Endothelial cell of umbilical vein (primary cell): ENCODE results near the gene PTGS1. TPM values are rescaled to one million over a fixed set of nuclear protein-coding genes. Genes with fewer than 3 reads are reported as not detected.

Experiments used
- BruUV-seq: library from RNA; stranded (reverse); fragments of 400-500 nt; replicated peaks from 2 replicates; lab custom pipeline; 2021; lab: Mats Ljungman, UMichigan
- CTCF ChIA-PET: fragments of 300-600, 350-600 bp; sonication (Branson Sonifier 250); formaldehyde crosslinking; loops from one replicate; lab custom pipeline; 2021; ENCODE audit warnings: antibody characterized with exemption, inconsistent platforms; lab: Charles Lee
- POLR2A ChIA-PET: fragments of 300-600, 350-600 bp; sonication (Branson Sonifier 250); formaldehyde crosslinking; loops from one replicate; lab custom pipeline; 2021; ENCODE audit warnings: antibody characterized with exemption, inconsistent platforms; lab: Charles Lee
- DNase-seq: peaks from one replicate; pipeline ENCODE4 v3.0.0-alpha.2; 2011; ENCODE audit warnings: low read depth, low spot score
- FAIRE-seq: peaks from 2 replicates; lab custom pipeline; 2011; peaks lifted over from hg19 to GRCh38; lab: Jason Lieb, UNC
- H2AFZ ChIP-seq: 2 replicates; pipeline ENCODE4 v1.6.0; 2012; ENCODE audit warnings: low read depth, low read length, control low read depth, inconsistent platforms
- H3K27ac ChIP-seq: 2 replicates; pipeline ENCODE4 v1.5.1; 2011; ENCODE audit warnings: low read depth, mild to moderate bottlenecking, control low read depth, low read length, moderate library complexity; ENCODE audit not compliant: insufficient read depth
- H3K27me3 ChIP-seq, 2 experiments: 2 replicates each; pipeline versions ENCODE4 v1.6.0 to v1.6.1; 2011; ENCODE audit warnings: low read length in 2 of 2, mixed read lengths in 1 of 2; ENCODE audit not compliant: control insufficient read depth in 2 of 2, insufficient read depth in 2 of 2
- H3K36me3 ChIP-seq, 2 experiments: 2 replicates in 1 of 2; 3 replicates in 1 of 2; pipeline ENCODE4 v1.5.1; 2011; ENCODE audit warnings: low read length in 2 of 2, mild to moderate bottlenecking in 1 of 2, moderate library complexity in 1 of 2; ENCODE audit not compliant: control insufficient read depth in 2 of 2, insufficient read depth in 2 of 2; ENCODE audit errors: extremely low read depth in 1 of 2
- H3K4me1 ChIP-seq: 3 replicates; pipeline ENCODE4 v1.5.1; 2011; ENCODE audit warnings: mild to moderate bottlenecking, low read length; ENCODE audit not compliant: control insufficient read depth, insufficient read depth; ENCODE audit errors: extremely low read depth
- H3K4me2 ChIP-seq: 2 replicates; pipeline ENCODE4 v1.6.1; 2011; ENCODE audit warnings: low read length, control low read depth, mixed read lengths; ENCODE audit not compliant: insufficient read depth
- H3K4me3 ChIP-seq, 3 experiments: fragments of 200-600 bp in 1 of 3; sonication (generic), shearing (Covaris generic) in 1 of 3; replicated peaks in 1 of 3; 2 replicates each; pipeline ENCODE4 v1.5.1; 2011 to 2016; ENCODE audit warnings: control low read depth in 3 of 3, low read length in 3 of 3, mild to moderate bottlenecking in 2 of 3, inconsistent platforms in 1 of 3, low read depth in 1 of 3, moderate library complexity in 1 of 3; ENCODE audit not compliant: insufficient read depth in 1 of 3
- H3K79me2 ChIP-seq: 2 replicates; pipeline ENCODE4 v1.6.0; 2012; ENCODE audit warnings: low read length, inconsistent platforms; ENCODE audit not compliant: control insufficient read depth, insufficient read depth
- H3K9ac ChIP-seq: replicated peaks from 2 replicates; pipeline ENCODE3; 2011; ENCODE audit warnings: low read length, control low read depth; ENCODE audit not compliant: insufficient read depth; ENCODE audit errors: extremely low read depth
- H3K9me1 ChIP-seq: replicated peaks from 3 replicates; pipeline ENCODE4 v1.6.0; 2011; ENCODE audit warnings: mild to moderate bottlenecking, low read length; ENCODE audit not compliant: control insufficient read depth, insufficient read depth; ENCODE audit errors: extremely low read depth
- H3K9me3 ChIP-seq: replicated peaks from 2 replicates; pipeline ENCODE4 v1.5.1; 2012; ENCODE audit warnings: low read length, inconsistent platforms; ENCODE audit not compliant: control insufficient read depth, insufficient read depth
- H4K20me1 ChIP-seq: replicated peaks from 2 replicates; pipeline ENCODE3; 2011; ENCODE audit warnings: mild to moderate bottlenecking, low read length; ENCODE audit not compliant: control insufficient read depth, insufficient read depth; ENCODE audit errors: extremely low read depth
- EZH2 ChIP-seq: IDR thresholded peaks from 2 replicates; pipeline ENCODE4 v1.6.1; 2012; ENCODE audit warnings: borderline replicate concordance, low read depth, mild to moderate bottlenecking, moderate library complexity, low read length, inconsistent platforms; ENCODE audit not compliant: severe bottlenecking
- FOS ChIP-seq: IDR thresholded peaks from 2 replicates; pipeline ENCODE4 v1.6.1; 2011; ENCODE audit warnings: mild to moderate bottlenecking, low read length, moderate library complexity, borderline replicate concordance; ENCODE audit not compliant: insufficient read depth
- GATA2 ChIP-seq: IDR thresholded peaks from 2 replicates; pipeline ENCODE4 v1.7.0; 2011; ENCODE audit warnings: low read depth, mild to moderate bottlenecking, moderate library complexity, mixed read lengths, low read length; ENCODE audit not compliant: insufficient read length, insufficient read depth
- JUN ChIP-seq: IDR thresholded peaks from 2 replicates; pipeline ENCODE4 v1.6.1; 2011; ENCODE audit warnings: borderline replicate concordance, low read depth; ENCODE audit not compliant: insufficient read length, insufficient read depth
- MAX ChIP-seq: IDR thresholded peaks from 2 replicates; pipeline ENCODE4 v1.6.1; 2011; ENCODE audit not compliant: insufficient read depth, insufficient read length
- MYC ChIP-seq: IDR thresholded peaks from one replicate; pipeline ENCODE4 v1.6.1; 2011; ENCODE audit warnings: mild to moderate bottlenecking, low read depth, low read length
- POLR2A ChIP-seq: IDR thresholded peaks from 2 replicates; pipeline ENCODE4 v1.6.1; 2012; ENCODE audit warnings: low read depth, mild to moderate bottlenecking, control low read depth, low read length
- POLR2AphosphoS5 ChIP-seq: IDR thresholded peaks from 2 replicates; pipeline ENCODE4 v1.6.1; 2012; ENCODE audit warnings: low read depth, mild to moderate bottlenecking, control low read depth, low read length, moderate library complexity; ENCODE audit not compliant: insufficient read depth
- dilution Hi-C: fragments of 300-500 bp; cut with MboI; formaldehyde crosslinking; loops from one replicate; pipeline ENCODE4 v1.15.0; 2019; ENCODE audit warnings: low sequenced_read_pairs; ENCODE audit not compliant: extremely low pct_ligation_motif_present
- intact Hi-C: fragments of 100-400 bp; cut with micrococcal nuclease; formaldehyde crosslinking; loops from one replicate; pipeline ENCODE4 v1.10.0; 2022
- polyA plus RNA-seq, 4 experiments: library from polyadenylated mRNA; depleted of rRNA in 3 of 4; stranded (reverse) in 3 of 4; unstranded in 1 of 4; fragments of >200 nt; gene quantifications; 2 replicates each; pipeline versions ENCODE4 v1.2.1 to v1.2.3, GENCODE V29; 2011 to 2012; ENCODE audit warnings: missing spikeins in 1 of 4
- total RNA-seq: library from RNA; stranded (reverse); gene quantifications from 2 replicates; pipeline ENCODE4 v1.2.3, GENCODE V29; 2021
- TF ChIP-seq, protein P1 (sequence below), 2 donors: IDR thresholded peaks; 1 replicate in 1 of 2; 2 replicates in 1 of 2; pipeline ENCODE4 v1.5.1; 2011; ENCODE audit warnings: low read length in 2 of 2, mild to moderate bottlenecking in 2 of 2, moderate library complexity in 2 of 2, control low read depth in 1 of 2, inconsistent platforms in 1 of 2, low read depth in 1 of 2; ENCODE audit not compliant: insufficient read depth in 1 of 2; ENCODE audit errors: extremely low read depth in 1 of 2

Gene PTGS1
- total and polyA plus RNA-seq, 2 donors (not counting 3 experiments of a cell fraction or from before 2014, with no cell fraction given) = 37.6 to 45.2 TPM

DNA sequence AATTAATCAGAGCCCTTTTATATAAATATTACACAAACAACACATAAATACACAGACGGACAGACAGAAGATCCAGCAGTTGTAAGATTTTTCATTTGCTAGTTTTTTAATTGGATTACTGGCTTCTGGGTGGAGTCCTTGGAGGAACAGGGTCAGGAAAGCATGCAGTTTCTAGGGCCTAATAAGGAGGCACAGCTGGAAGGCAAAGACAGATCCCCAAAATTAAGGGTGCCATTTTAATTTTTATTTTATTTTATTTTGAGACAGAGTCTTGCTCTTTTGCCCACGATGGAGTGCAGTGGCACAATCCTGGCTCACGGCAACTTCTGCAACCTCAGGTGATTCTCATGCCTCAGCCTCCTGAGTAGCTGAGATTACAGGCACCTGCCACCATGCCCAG lies 49.5 kb downstream of the PTGS1 start:
- Histone ChIP-seq H3K9me1 (no peaks in the 10 kb centered on the region), H3K4me2 (no peak overlapping the region), H3K36me3 (no peaks in the 10 kb centered on the region), H3K79me2 (no peaks in the 10 kb centered on the region), H3K4me1 (peaks cover 8% of the 10 kb centered on the region), H2AFZ (no peak overlapping the region), H3K9ac (no peak overlapping the region), H3K27ac (no peak overlapping the region), H4K20me1 (no peaks in the 10 kb centered on the region), H3K27me3 (no peaks in the 10 kb centered on the region), H3K9me3 (no peaks in the 10 kb centered on the region), H3K4me3 (no peak overlapping the region)
- ChIA-PET POLR2A (no interaction called here), CTCF (no interaction called here)
- BruUV-seq = no TSS peak
- DNase-seq = no peak
- FAIRE-seq = no peak
- dilution Hi-C loops = no loop called here
- TF ChIP-seq POLR2AphosphoS5 (no peak), GATA2 (no peak), MAX (no peak), MYC (no peak), JUN (no peak)
- intact Hi-C loops = no loop called here

DNA sequence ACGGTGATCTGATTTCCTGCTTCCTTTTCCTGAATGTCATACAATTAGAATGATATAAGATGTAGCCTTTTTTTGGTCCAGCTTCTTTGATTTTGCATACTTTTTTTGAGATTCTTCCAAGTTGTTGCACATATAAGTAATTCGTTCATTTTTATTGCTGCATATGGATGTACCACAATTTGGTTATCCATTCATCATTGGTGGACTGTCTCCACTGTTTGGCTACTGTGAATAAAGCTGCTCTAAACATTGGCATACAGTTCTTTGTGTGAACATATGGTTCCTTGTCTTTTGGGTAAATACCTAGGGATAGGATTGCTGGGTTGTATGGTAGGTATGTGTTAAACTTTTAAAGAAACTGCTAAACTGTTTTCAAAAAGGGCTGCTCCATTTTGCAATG lies 54.3 kb downstream of the PTGS1 start:
- BruUV-seq = no TSS peak
- H3K4me3 ChIP-seq = no peak overlapping the region
- intact Hi-C loops = no loop called here

More for the DNA sequence above, 54.3 kb downstream of the PTGS1 start:
- POLR2A ChIA-PET = interaction anchor here (0.5 kb wide), 1 partner anchor 23 kb away, joined by 5 read pairs; no protein-coding TSS in a partner anchor
- no peaks in the 10 kb centered on the region for H3K27me3 ChIP-seq
- no peak overlapping the region for H3K9ac ChIP-seq
- no peaks in the 10 kb centered on the region for H4K20me1 ChIP-seq
- DNase-seq (no peak), FAIRE-seq (no peak)
- H3K9me3 ChIP-seq = no peaks in the 10 kb centered on the region
- H3K4me1 ChIP-seq = peaks cover 23% of the 10 kb centered on the region
- dilution Hi-C loops = no loop called here
- TF ChIP-seq MYC (no peak), FOS (no peak), JUN (no peak), MAX (no peak), POLR2AphosphoS5 (no peak), EZH2 (no peak), GATA2 (no peak), POLR2A (no peak)
- TF ChIP-seq, protein P1, sequence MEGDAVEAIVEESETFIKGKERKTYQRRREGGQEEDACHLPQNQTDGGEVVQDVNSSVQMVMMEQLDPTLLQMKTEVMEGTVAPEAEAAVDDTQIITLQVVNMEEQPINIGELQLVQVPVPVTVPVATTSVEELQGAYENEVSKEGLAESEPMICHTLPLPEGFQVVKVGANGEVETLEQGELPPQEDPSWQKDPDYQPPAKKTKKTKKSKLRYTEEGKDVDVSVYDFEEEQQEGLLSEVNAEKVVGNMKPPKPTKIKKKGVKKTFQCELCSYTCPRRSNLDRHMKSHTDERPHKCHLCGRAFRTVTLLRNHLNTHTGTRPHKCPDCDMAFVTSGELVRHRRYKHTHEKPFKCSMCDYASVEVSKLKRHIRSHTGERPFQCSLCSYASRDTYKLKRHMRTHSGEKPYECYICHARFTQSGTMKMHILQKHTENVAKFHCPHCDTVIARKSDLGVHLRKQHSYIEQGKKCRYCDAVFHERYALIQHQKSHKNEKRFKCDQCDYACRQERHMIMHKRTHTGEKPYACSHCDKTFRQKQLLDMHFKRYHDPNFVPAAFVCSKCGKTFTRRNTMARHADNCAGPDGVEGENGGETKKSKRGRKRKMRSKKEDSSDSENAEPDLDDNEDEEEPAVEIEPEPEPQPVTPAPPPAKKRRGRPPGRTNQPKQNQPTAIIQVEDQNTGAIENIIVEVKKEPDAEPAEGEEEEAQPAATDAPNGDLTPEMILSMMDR (IDR thresholded peaks at IDR 0.05; ENCODE audit: extremely low read depth in 1 of 2, insufficient read depth in 1 of 2, low read depth in 1 of 2, low read length in 2 of 2) = no peak
- H2AFZ ChIP-seq = no peak overlapping the region
- H3K9me1 ChIP-seq = no peaks in the 10 kb centered on the region
- H3K4me2 ChIP-seq = no peak overlapping the region
- H3K27ac ChIP-seq = no peak overlapping the region
- CTCF ChIA-PET = interaction anchor here (0.8 to 1.4 kb wide), 3 partner anchors 10 to 28 kb away, joined by 3 to 5 read pairs (median 3); no protein-coding TSS in a partner anchor
- no peaks in the 10 kb centered on the region for H3K79me2 ChIP-seq
- H3K36me3 ChIP-seq = no peaks in the 10 kb centered on the region
